Hepatocyte (in vitro differentiated cells): ENCODE measurements around the gene GPRC6A. TPM values are rescaled to one million over a fixed set of nuclear protein-coding genes. Genes with fewer than 3 reads are reported as not detected.

Experiments
- DNase-seq: peaks from one replicate; pipeline ENCODE4 v3.0.0-alpha.2; 2016; ENCODE audit warnings: low spot score
- H2AFZ ChIP-seq: fragments of 200-600 bp; sonication (generic); 2 replicates; pipeline ENCODE4 v1.6.0; 2016; ENCODE audit warnings: antibody characterized with exemption, mild to moderate bottlenecking
- H3K27ac ChIP-seq: fragments of 200-600 bp; sonication (generic); 2 replicates; pipeline ENCODE4 v1.5.1; 2016; ENCODE audit warnings: mild to moderate bottlenecking
- H3K27me3 ChIP-seq: fragments of 200-600 bp; sonication (generic); 2 replicates; pipeline ENCODE4 v1.6.1; 2016
- H3K36me3 ChIP-seq: fragments of 200-600 bp; sonication (generic); replicated peaks from 2 replicates; pipeline ENCODE4 v1.5.1; 2016; ENCODE audit warnings: low read depth; ENCODE audit not compliant: insufficient read depth
- H3K4me1 ChIP-seq: fragments of 200-600 bp; sonication (generic); 2 replicates; pipeline ENCODE4 v1.5.1; 2016; ENCODE audit warnings: mild to moderate bottlenecking, moderate library complexity; ENCODE audit not compliant: insufficient read depth
- H3K4me2 ChIP-seq: fragments of 200-600 bp; sonication (generic); 2 replicates; pipeline ENCODE4 v1.6.0; 2016
- H3K4me3 ChIP-seq: fragments of 200-600 bp; sonication (generic); 2 replicates; pipeline ENCODE4 v1.5.1; 2016; ENCODE audit warnings: mild to moderate bottlenecking
- H3K79me2 ChIP-seq: fragments of 200-600 bp; sonication (generic); 2 replicates; pipeline ENCODE4 v1.6.0; 2017; ENCODE audit warnings: mild to moderate bottlenecking
- H3K9me2 ChIP-seq: fragments of 200-600 bp; sonication (generic); replicated peaks from 2 replicates; pipeline ENCODE4 v1.6.0; 2017; ENCODE audit warnings: mild to moderate bottlenecking; ENCODE audit not compliant: insufficient read depth
- H3K9me3 ChIP-seq: fragments of 200-600 bp; sonication (generic); 2 replicates; pipeline ENCODE4 v1.5.1; 2016; ENCODE audit warnings: low read depth, mild to moderate bottlenecking
- H4K20me1 ChIP-seq: fragments of 200-600 bp; sonication (generic); 2 replicates; pipeline ENCODE4 v1.6.0; 2016; ENCODE audit warnings: mild to moderate bottlenecking; ENCODE audit not compliant: insufficient read depth, poor library complexity, severe bottlenecking
- CTCF ChIP-seq: fragments of 200-600 bp; sonication (generic); IDR thresholded peaks from 2 replicates; pipeline ENCODE4 v1.5.1; 2016; ENCODE audit warnings: antibody characterized with exemption, mild to moderate bottlenecking; ENCODE audit not compliant: poor library complexity
- EZH2 ChIP-seq: fragments of 200-600 bp; sonication (generic); IDR thresholded peaks from 2 replicates; pipeline ENCODE4 v1.6.1; 2016; ENCODE audit warnings: antibody characterized with exemption, mild to moderate bottlenecking, borderline replicate concordance
- EZH2phosphoT487 ChIP-seq: fragments of 200-600 bp; sonication (generic); IDR thresholded peaks from one replicate; pipeline ENCODE4 v1.6.1; 2018; ENCODE audit warnings: antibody characterized with exemption, mild to moderate bottlenecking, low read depth, moderate library complexity; ENCODE audit not compliant: unreplicated experiment, severe bottlenecking
- WGBS: methylation state at CpG from one replicate; pipeline ENCODE4 v1.1.6; 2016; ENCODE audit warnings: low lambda C conversion rate; ENCODE audit errors: missing lambda C conversion rate; 5-methylcytosine and 5-hydroxymethylcytosine counted together
- polyA plus RNA-seq: library from polyadenylated mRNA; unstranded; fragments of >200 nt; fragmentation: Nextera tagmentation; extraction: Ambion mirVana; gene quantifications from 2 replicates; pipeline ENCODE4 v1.2.1, GENCODE V29; 2016
- total RNA-seq: library from RNA; depleted of rRNA; stranded (reverse); fragments of >200 nt; gene quantifications from 2 replicates; pipeline ENCODE4 v1.2.3, GENCODE V29; 2014

Gene GPRC6A
- total RNA-seq (2.8 TPM in 2 replicates), polyA plus RNA-seq (0.36 and 0.80 TPM in 2 replicates)

GRCh38 chr6:116828983-116829382, at the start of gene GPRC6A:
Gene GPRC6A (minus strand): TSS chr6:116829083. CDS start chr6:116829013, 70 bp downstream.
- H3K4me2 ChIP-seq, result no peak within 1 kb of the TSS

GRCh38 chr6:116877743-116878142, 48.9 kb upstream of the GPRC6A start:
- peaks cover 34% of the 10 kb centered on the region for H3K27me3 ChIP-seq
- no peak overlapping the region for H2AFZ ChIP-seq
- H4K20me1 ChIP-seq, result no peaks in the 10 kb centered on the region
- H3K4me2 ChIP-seq, result peak overlapping the region; percentile 88
- WGBS, result 8% methylated on average over 10 of the region's 10 CpGs
- peak overlapping the region; percentile 54 for H3K4me3 ChIP-seq
- no peak overlapping the region for H3K27ac ChIP-seq
- H3K79me2 ChIP-seq, result no peaks in the 10 kb centered on the region
- H3K4me1 ChIP-seq, result no peaks in the 10 kb centered on the region
- TF ChIP-seq EZH2 (peak; percentile 19), EZH2phosphoT487 (no peak)
- no peaks in the 10 kb centered on the region for H3K36me3 ChIP-seq
- peak; percentile 23 for DNase-seq
- no peaks in the 10 kb centered on the region for H3K9me2 ChIP-seq
- H3K9me3 ChIP-seq, result no peaks in the 10 kb centered on the region

More at GRCh38 chr6:116828983-116829382, at the start of gene GPRC6A:
- Histone ChIP-seq H3K27me3 (no peaks in the 10 kb centered on the region), H4K20me1 (no peaks in the 10 kb centered on the region), H3K79me2 (no peaks in the 10 kb centered on the region), H3K9me2 (no peaks in the 10 kb centered on the region), H3K36me3 (no peaks in the 10 kb centered on the region), H3K4me1 (no peaks in the 10 kb centered on the region), H3K27ac (no peak within 1 kb of the TSS), H3K4me3 (no peak within 1 kb of the TSS), H3K9me3 (no peaks in the 10 kb centered on the region), H2AFZ (no peak within 1 kb of the TSS)
- 66% methylated on average over 2 of the region's 2 CpGs for WGBS
- DNase-seq, result no peak
- TF ChIP-seq CTCF, result no peak
- no peak for TF ChIP-seq EZH2phosphoT487
- TF ChIP-seq EZH2, result no peak

- no peaks in the 10 kb centered on the region for H3K4me1 ChIP-seq
- no peaks in the 10 kb centered on the region for H3K9me3 ChIP-seq
- peaks cover 34% of the 10 kb centered on the region for H3K27me3 ChIP-seq
- peak within 1 kb of the TSS; percentile 57 for H2AFZ ChIP-seq
- WGBS, result 1% methylated on average over 51 of the region's 73 CpGs
- H4K20me1 ChIP-seq, result no peaks in the 10 kb centered on the region
- TF ChIP-seq EZH2 (no peak), EZH2phosphoT487 (no peak), CTCF (no peak)
- no peaks in the 10 kb centered on the region for H3K36me3 ChIP-seq
- peak; percentile 52 for DNase-seq
- H3K79me2 ChIP-seq, result no peaks in the 10 kb centered on the region
- H3K9me2 ChIP-seq, result no peaks in the 10 kb centered on the region
- H3K4me3 ChIP-seq, result peak within 1 kb of the TSS; percentile 54
- peak within 1 kb of the TSS; percentile 88 for H3K4me2 ChIP-seq
- no peak within 1 kb of the TSS for H3K27ac ChIP-seq
Measured at GRCh38 chr6:116876635-116877611, 48.0 kb upstream of the GPRC6A start, which contains the start of gene RFX6. Gene RFX6 (plus strand): TSS chr6:116877242. CDS start chr6:116877276, 34 bp downstream.

GRCh38 chr6:116876107-116876506, 47.2 kb upstream of the GPRC6A start:
- no peak overlapping the region for H3K27ac ChIP-seq
- peak overlapping the region; percentile 54 for H3K4me3 ChIP-seq
- no peaks in the 10 kb centered on the region for H4K20me1 ChIP-seq
- WGBS, result 33% methylated on average over 8 of the region's 8 CpGs
- no peak for DNase-seq
- peaks cover 34% of the 10 kb centered on the region for H3K27me3 ChIP-seq
- peak overlapping the region; percentile 57 for H2AFZ ChIP-seq
- H3K79me2 ChIP-seq, result no peaks in the 10 kb centered on the region
- H3K4me1 ChIP-seq, result no peaks in the 10 kb centered on the region
- H3K36me3 ChIP-seq, result no peaks in the 10 kb centered on the region
- H3K9me3 ChIP-seq, result no peaks in the 10 kb centered on the region
- H3K4me2 ChIP-seq, result peak overlapping the region; percentile 88
- no peak for TF ChIP-seq EZH2phosphoT487
- no peak for TF ChIP-seq CTCF
- TF ChIP-seq EZH2, result peak; percentile 58
- no peaks in the 10 kb centered on the region for H3K9me2 ChIP-seq
